Neural cell (in vitro differentiated cells): ENCODE data around the gene ADARB2. TPM values are rescaled to one million over a fixed set of nuclear protein-coding genes. Genes with fewer than 3 reads are reported as not detected.

ENCODE experiments used
- H2AFZ ChIP-seq: fragments of 200-600, 300-800 bp; sonication (generic), shearing (Covaris generic); 2 replicates; pipeline ENCODE4 v1.6.0; 2014; ENCODE audit warnings: low read depth, mild to moderate bottlenecking, antibody characterized with exemption, low read length, moderate library complexity
- H3F3A ChIP-seq: fragments of 200-600 bp; shearing (Covaris generic); 2 replicates; pipeline ENCODE4 v1.6.1; 2016; ENCODE audit warnings: mild to moderate bottlenecking, moderate library complexity, mixed read lengths, antibody characterized with exemption, low read length; ENCODE audit not compliant: insufficient read depth, poor library complexity, severe bottlenecking
- H3K27ac ChIP-seq: fragments of 200-600, 300-800 bp; sonication (generic), shearing (Covaris generic); 2 replicates; pipeline ENCODE4 v1.5.1; 2014; ENCODE audit warnings: mild to moderate bottlenecking, low read length, moderate library complexity
- H3K27me3 ChIP-seq: fragments of 300-800, 200-600 bp; sonication (generic), shearing (Covaris generic); 2 replicates; pipeline ENCODE4 v1.6.0; 2014; ENCODE audit warnings: mild to moderate bottlenecking, low read depth, low read length, moderate library complexity; ENCODE audit not compliant: insufficient read depth
- H3K36me3 ChIP-seq: fragments of 300-800, 200-600 bp; sonication (generic), shearing (Covaris generic); 2 replicates; pipeline ENCODE4 v1.5.1; 2014; ENCODE audit warnings: mild to moderate bottlenecking, antibody characterized with exemption, low read length, moderate library complexity; ENCODE audit not compliant: insufficient read depth
- H3K4me2 ChIP-seq: fragments of 300-800, 200-600 bp; sonication (generic), shearing (Covaris generic); 2 replicates; pipeline ENCODE4 v1.6.0; 2014; ENCODE audit warnings: mild to moderate bottlenecking, low read length
- H3K4me3 ChIP-seq: fragments of 300-800, 200-600 bp; sonication (generic), shearing (Covaris generic); 2 replicates; pipeline ENCODE4 v1.5.1; 2014; ENCODE audit warnings: mild to moderate bottlenecking, low read length, moderate library complexity
- H3K79me2 ChIP-seq: fragments of 200-600 bp; shearing (Covaris generic); replicated peaks from 2 replicates; pipeline ENCODE4 v1.6.0; 2014; ENCODE audit warnings: mild to moderate bottlenecking, low read length, moderate library complexity; ENCODE audit not compliant: insufficient read depth
- H3K9ac ChIP-seq: fragments of 300-800, 200-600 bp; sonication (generic), shearing (Covaris generic); 2 replicates; pipeline ENCODE4 v1.6.1; 2016; ENCODE audit warnings: mild to moderate bottlenecking, low read length, mixed read lengths
- H3K9me2 ChIP-seq: fragments of 200-600 bp; shearing (Covaris generic); 2 replicates; pipeline ENCODE4 v1.6.1; 2016; ENCODE audit warnings: mild to moderate bottlenecking, low read length, mixed read lengths; ENCODE audit not compliant: insufficient read depth
- H3K9me3 ChIP-seq: fragments of 200-600, 300-800 bp; sonication (generic), shearing (Covaris generic); 2 replicates; pipeline ENCODE4 v1.6.1; 2016; ENCODE audit warnings: mild to moderate bottlenecking, mixed run types, low read length, moderate library complexity, mixed read lengths
- H4K20me1 ChIP-seq: fragments of 200-600 bp; shearing (Covaris generic); 2 replicates; pipeline ENCODE4 v1.6.1; 2016; ENCODE audit warnings: mild to moderate bottlenecking, mixed run types; ENCODE audit not compliant: insufficient read depth
- EP300 ChIP-seq: fragments of 450-650 bp; conservative IDR thresholded peaks from 2 replicates; pipeline ENCODE4 v1.6.1; 2014; ENCODE audit warnings: antibody characterized with exemption, mild to moderate bottlenecking, moderate library complexity; ENCODE audit not compliant: poor library complexity, severe bottlenecking
- EZH2 ChIP-seq: fragments of 200-600, 300-800 bp; shearing (Covaris generic), sonication (generic); IDR thresholded peaks from 2 replicates; pipeline ENCODE4 v1.6.1; 2014; ENCODE audit warnings: antibody characterized with exemption, low read length, borderline replicate concordance, mild to moderate bottlenecking; ENCODE audit not compliant: insufficient read depth, poor library complexity, severe bottlenecking
- MXI1 ChIP-seq: fragments of 450-650 bp; conservative IDR thresholded peaks from 2 replicates; pipeline ENCODE4 v1.6.1; 2014; ENCODE audit warnings: antibody characterized with exemption, mild to moderate bottlenecking; ENCODE audit not compliant: poor library complexity, severe bottlenecking
- POLR2AphosphoS5 ChIP-seq: IDR thresholded peaks from 2 replicates; pipeline ENCODE4 v1.6.1; 2012
- RAD21 ChIP-seq: fragments of 450-650 bp; conservative IDR thresholded peaks from 2 replicates; pipeline ENCODE4 v1.6.1; 2014; ENCODE audit warnings: antibody characterized with exemption, mild to moderate bottlenecking, moderate library complexity
- REST ChIP-seq: IDR thresholded peaks from 2 replicates; pipeline ENCODE4 v1.6.1; 2012; ENCODE audit warnings: borderline replicate concordance
- SMC3 ChIP-seq: fragments of 450-650 bp; conservative IDR thresholded peaks from 2 replicates; pipeline ENCODE4 v1.6.1; 2014; ENCODE audit warnings: antibody characterized with exemption, mild to moderate bottlenecking, moderate library complexity; ENCODE audit not compliant: poor library complexity
- TAF1 ChIP-seq: IDR thresholded peaks from 2 replicates; pipeline ENCODE4 v1.6.1; 2012; ENCODE audit warnings: low read depth
- polyA plus RNA-seq: library from polyadenylated mRNA; depleted of rRNA; stranded (reverse); fragments of >200 nt; gene quantifications from 2 replicates; pipeline ENCODE4 v1.2.3, GENCODE V29; 2014
- TF ChIP-seq, protein P1 (sequence below): fragments of 450-650 bp; IDR thresholded peaks from 2 replicates; pipeline ENCODE4 v1.5.1; 2014; ENCODE audit warnings: antibody characterized with exemption, mild to moderate bottlenecking, moderate library complexity; ENCODE audit not compliant: poor library complexity, severe bottlenecking

ADARB2 gene
- polyA plus RNA-seq, 1 donor from 2014 or later, result 3.6 TPM

DNA sequence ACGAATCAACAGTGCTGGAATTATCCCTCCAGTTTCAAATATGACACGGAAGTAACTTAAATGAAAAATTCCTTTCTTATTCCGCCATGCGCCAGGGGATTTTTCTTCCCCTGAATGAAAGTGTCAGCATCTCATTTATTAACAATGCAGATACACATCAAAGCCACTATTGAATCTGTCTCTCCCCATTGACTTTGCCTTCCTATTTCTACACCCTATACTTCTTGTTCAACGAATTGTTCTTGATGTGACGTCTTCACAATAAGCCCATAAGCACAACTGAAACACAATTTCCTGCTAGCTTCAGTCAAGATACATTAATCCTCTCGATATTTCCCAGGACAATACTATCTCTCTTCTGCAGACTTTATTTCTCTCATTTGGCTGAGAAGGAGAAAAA lies 253.5 kb downstream of the ADARB2 start:
- peak overlapping the region; percentile 38 for H3K4me3 ChIP-seq
- H4K20me1 ChIP-seq, result no peaks in the 10 kb centered on the region
- no peaks in the 10 kb centered on the region for H3K9me2 ChIP-seq
- no peak overlapping the region for H2AFZ ChIP-seq
- H3K36me3 ChIP-seq, result no peaks in the 10 kb centered on the region
- peaks cover 3% of the 10 kb centered on the region for H3K9me3 ChIP-seq
- H3K79me2 ChIP-seq, result no peaks in the 10 kb centered on the region
- H3K27ac ChIP-seq, result peak overlapping the region; percentile 23
- no peaks in the 10 kb centered on the region for H3F3A ChIP-seq
- H3K4me2 ChIP-seq, result peak overlapping the region; percentile 42
- peak; percentile 36 for TF ChIP-seq POLR2AphosphoS5
- no peak for TF ChIP-seq EZH2
- no peak for TF ChIP-seq RAD21
- TF ChIP-seq TAF1, result peak; percentile 44
- peak; percentile 73 for TF ChIP-seq EP300
- TF ChIP-seq SMC3, result no peak
- peak overlapping the region; percentile 11 for H3K9ac ChIP-seq
- no peaks in the 10 kb centered on the region for H3K27me3 ChIP-seq

GRCh38 chr10:1483246-1483645 lies 254.1 kb downstream of the ADARB2 start:
- no peaks in the 10 kb centered on the region for H3K36me3 ChIP-seq
- H2AFZ ChIP-seq, result no peak overlapping the region
- H3K4me3 ChIP-seq, result peak overlapping the region; percentile 38
- peak overlapping the region; percentile 42 for H3K4me2 ChIP-seq
- no peaks in the 10 kb centered on the region for H4K20me1 ChIP-seq
- peaks cover 5% of the 10 kb centered on the region for H3K9me3 ChIP-seq
- TF ChIP-seq POLR2AphosphoS5 (no peak), EP300 (no peak), SMC3 (no peak), TAF1 (no peak), RAD21 (no peak), REST (no peak), MXI1 (no peak), EZH2 (no peak)
- TF ChIP-seq, protein P1, sequence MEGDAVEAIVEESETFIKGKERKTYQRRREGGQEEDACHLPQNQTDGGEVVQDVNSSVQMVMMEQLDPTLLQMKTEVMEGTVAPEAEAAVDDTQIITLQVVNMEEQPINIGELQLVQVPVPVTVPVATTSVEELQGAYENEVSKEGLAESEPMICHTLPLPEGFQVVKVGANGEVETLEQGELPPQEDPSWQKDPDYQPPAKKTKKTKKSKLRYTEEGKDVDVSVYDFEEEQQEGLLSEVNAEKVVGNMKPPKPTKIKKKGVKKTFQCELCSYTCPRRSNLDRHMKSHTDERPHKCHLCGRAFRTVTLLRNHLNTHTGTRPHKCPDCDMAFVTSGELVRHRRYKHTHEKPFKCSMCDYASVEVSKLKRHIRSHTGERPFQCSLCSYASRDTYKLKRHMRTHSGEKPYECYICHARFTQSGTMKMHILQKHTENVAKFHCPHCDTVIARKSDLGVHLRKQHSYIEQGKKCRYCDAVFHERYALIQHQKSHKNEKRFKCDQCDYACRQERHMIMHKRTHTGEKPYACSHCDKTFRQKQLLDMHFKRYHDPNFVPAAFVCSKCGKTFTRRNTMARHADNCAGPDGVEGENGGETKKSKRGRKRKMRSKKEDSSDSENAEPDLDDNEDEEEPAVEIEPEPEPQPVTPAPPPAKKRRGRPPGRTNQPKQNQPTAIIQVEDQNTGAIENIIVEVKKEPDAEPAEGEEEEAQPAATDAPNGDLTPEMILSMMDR, result no peak
- H3K9ac ChIP-seq, result no peak overlapping the region
- no peak overlapping the region for H3K27ac ChIP-seq
- H3K9me2 ChIP-seq, result no peaks in the 10 kb centered on the region
- H3F3A ChIP-seq, result no peaks in the 10 kb centered on the region
- no peaks in the 10 kb centered on the region for H3K79me2 ChIP-seq
- H3K27me3 ChIP-seq, result no peaks in the 10 kb centered on the region

GRCh38 chr10:1477578-1477977 lies 259.7 kb downstream of the ADARB2 start:
- Histone ChIP-seq H3K9me2 (no peaks in the 10 kb centered on the region), H3K4me3 (no peak overlapping the region), H4K20me1 (no peaks in the 10 kb centered on the region), H3K4me2 (no peak overlapping the region), H3K79me2 (no peaks in the 10 kb centered on the region), H3K36me3 (no peaks in the 10 kb centered on the region), H3K27me3 (no peaks in the 10 kb centered on the region), H3K9me3 (peaks cover 5% of the 10 kb centered on the region), H3K27ac (peak overlapping the region; percentile 64), H2AFZ (no peak overlapping the region), H3F3A (no peaks in the 10 kb centered on the region), H3K9ac (no peak overlapping the region)
- TF ChIP-seq TAF1, result no peak
- TF ChIP-seq, protein P1, result no peak
- no peak for TF ChIP-seq SMC3
- TF ChIP-seq POLR2AphosphoS5, result no peak
- TF ChIP-seq EP300, result no peak
- no peak for TF ChIP-seq RAD21
- TF ChIP-seq EZH2, result no peak
- no peak for TF ChIP-seq MXI1
- TF ChIP-seq REST, result no peak
